Immature natural killer cell (primary cell): ENCODE measurements around the gene GART. TPM values are rescaled to one million over a fixed set of nuclear protein-coding genes. Genes with fewer than 3 reads are reported as not detected.
"Not testable (repeated sequence)": the region's sequence is repeated elsewhere in the genome, so short reads cannot be mapped to it uniquely, and the experiment has no call there.

Experiments
- DNase-seq, 3 donors: peaks; one replicate each; pipeline ENCODE4 v3.0.0; 2022; ENCODE audit warnings: mixed read lengths in 1 of 3
- H3K27ac Mint-ChIP-seq, 6 donors: one replicate each; pipeline ENCODE4 v1.8.0; 2020; ENCODE audit warnings: mixed read lengths in 6 of 6, mild to moderate bottlenecking in 5 of 6, inconsistent platforms in 4 of 6, moderate library complexity in 3 of 6
- H3K27me3 Mint-ChIP-seq, 3 donors: one replicate each; pipeline ENCODE4 v1.8.0; 2020 to 2021; ENCODE audit warnings: low read depth in 3 of 3, mild to moderate bottlenecking in 3 of 3, mixed read lengths in 3 of 3, moderate library complexity in 3 of 3, inconsistent platforms in 1 of 3
- H3K36me3 Mint-ChIP-seq, 3 donors: one replicate each; pipeline ENCODE4 v1.8.0; 2020; ENCODE audit warnings: mixed read lengths in 3 of 3, inconsistent platforms in 2 of 3, mild to moderate bottlenecking in 2 of 3
- H3K4me1 Mint-ChIP-seq, 2 donors: one replicate each; pipeline ENCODE4 v1.8.0; 2020; ENCODE audit warnings: inconsistent platforms in 2 of 2, mild to moderate bottlenecking in 2 of 2, mixed read lengths in 2 of 2, moderate library complexity in 1 of 2
- H3K4me3 Mint-ChIP-seq, 5 donors: one replicate each; pipeline ENCODE4 v1.8.0; 2020; ENCODE audit warnings: mild to moderate bottlenecking in 5 of 5, mixed read lengths in 5 of 5, inconsistent platforms in 3 of 5, moderate library complexity in 3 of 5
- H3K9me3 Mint-ChIP-seq, 6 donors: one replicate each; pipeline ENCODE4 v1.8.0; 2020; ENCODE audit warnings: mild to moderate bottlenecking in 6 of 6, mixed read lengths in 6 of 6, inconsistent platforms in 4 of 6, moderate library complexity in 3 of 6
- polyA plus RNA-seq, 3 donors: library from polyadenylated mRNA; unstranded; fragments of 300-500 nt; fragmentation: Illumina TruSeq; gene quantifications; one replicate each; pipeline ENCODE4 v1.2.3, GENCODE V29; 2021

The GART gene
- polyA plus RNA-seq, 3 donors from 2014 or later = 26.4 to 43.8 (median 36.3) TPM

DNA sequence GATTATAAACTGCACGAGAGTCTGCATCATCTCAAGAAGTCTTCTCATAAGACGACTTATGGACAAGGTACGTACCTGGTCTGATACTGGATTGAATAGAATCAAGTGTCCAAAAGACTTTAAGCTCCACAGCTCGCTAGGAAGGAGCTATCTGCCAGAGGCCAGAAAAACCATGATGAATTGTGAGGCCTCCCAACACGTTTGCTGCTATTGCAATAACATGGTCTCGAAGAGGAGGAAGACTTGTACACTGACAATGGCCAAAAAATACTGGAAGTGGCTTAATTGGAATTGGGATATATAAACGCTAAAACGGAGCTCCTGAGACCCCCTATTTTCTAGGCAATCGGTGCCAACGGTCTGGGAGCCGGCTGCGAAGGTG, 50.9 kb downstream of the GART start:
- Mint-ChIP-seq H3K36me3 (no peaks in the 10 kb centered on the region), H3K9me3 (no peaks in the 10 kb centered on the region), H3K4me1 (peaks cover 10 to 15% of the 10 kb centered on the region in 2 donors), H3K27ac (peak overlapping the region in 5 of 6 donors; percentile 59 to 94 (median 82)), H3K27me3 (peaks cover 0 to 4% (median 3%) of the 10 kb centered on the region in 3 donors), H3K4me3 (peak overlapping the region; percentile 87 to 95 (median 91))
- DNase-seq = no peak

DNA sequence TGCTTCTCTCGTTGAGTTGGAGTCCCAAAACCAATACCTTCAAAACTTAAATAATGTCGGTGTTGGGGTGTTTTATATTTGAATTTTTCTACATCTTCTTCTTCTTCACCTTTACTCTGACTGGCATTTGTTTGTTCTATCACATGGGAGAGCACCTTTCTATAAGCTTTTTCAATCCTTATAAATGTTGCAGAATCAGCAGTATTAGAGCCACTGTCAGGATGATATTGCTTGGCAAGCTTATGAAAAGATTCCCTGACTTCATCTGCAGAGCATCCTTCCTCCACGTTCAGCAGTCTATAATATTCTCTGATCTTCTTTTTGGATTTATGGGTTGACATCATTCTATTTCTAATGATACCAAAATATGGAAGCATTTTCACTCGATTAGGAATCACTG, 53.0 kb downstream of the GART start:
- H3K27me3 Mint-ChIP-seq = peaks cover 0 to 6% (median 3%) of the 10 kb centered on the region in 3 donors
- H3K36me3 Mint-ChIP-seq = no peaks in the 10 kb centered on the region
- no peak for DNase-seq
- no peak overlapping the region for H3K4me3 Mint-ChIP-seq
- H3K9me3 Mint-ChIP-seq = no peaks in the 10 kb centered on the region
- no peak overlapping the region for H3K27ac Mint-ChIP-seq
- peaks cover 10 to 15% of the 10 kb centered on the region in 2 donors for H3K4me1 Mint-ChIP-seq

DNA sequence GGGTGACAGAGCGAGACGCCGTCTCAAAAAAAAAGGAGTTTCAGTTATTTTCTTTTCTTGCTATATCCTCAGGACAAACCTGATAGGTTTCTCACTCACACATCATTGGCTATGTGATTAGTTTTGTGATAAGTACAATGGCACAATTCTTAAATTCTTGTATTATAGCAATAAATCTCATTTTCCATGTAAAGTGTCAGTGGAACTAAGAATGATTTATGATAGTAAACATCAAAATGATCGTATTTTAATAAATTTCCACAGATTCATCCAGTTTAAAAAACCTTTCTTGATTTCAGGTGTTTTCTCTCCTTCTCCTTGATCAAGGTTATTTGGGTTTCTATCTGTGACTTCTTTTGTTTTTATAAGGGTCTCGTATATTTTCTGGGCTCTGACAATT, 53.9 kb downstream of the GART start:
- peaks cover 0 to 6% (median 3%) of the 10 kb centered on the region in 3 donors for H3K27me3 Mint-ChIP-seq

GRCh38 chr21:33481314-33481943, 60.5 kb downstream of the GART start:
- Mint-ChIP-seq H3K27me3 (peaks cover 0 to 11% (median 0%) of the 10 kb centered on the region in 3 donors), H3K9me3 (no peaks in the 10 kb centered on the region), H3K27ac (no peak overlapping the region)

More for the DNA sequence above, 53.9 kb downstream of the GART start:
- Mint-ChIP-seq H3K4me3 (no peak overlapping the region), H3K9me3 (no peaks in the 10 kb centered on the region), H3K27ac (no peak overlapping the region), H3K4me1 (peaks cover 10 to 15% of the 10 kb centered on the region in 2 donors), H3K36me3 (no peaks in the 10 kb centered on the region)
- DNase-seq = no peak

DNA sequence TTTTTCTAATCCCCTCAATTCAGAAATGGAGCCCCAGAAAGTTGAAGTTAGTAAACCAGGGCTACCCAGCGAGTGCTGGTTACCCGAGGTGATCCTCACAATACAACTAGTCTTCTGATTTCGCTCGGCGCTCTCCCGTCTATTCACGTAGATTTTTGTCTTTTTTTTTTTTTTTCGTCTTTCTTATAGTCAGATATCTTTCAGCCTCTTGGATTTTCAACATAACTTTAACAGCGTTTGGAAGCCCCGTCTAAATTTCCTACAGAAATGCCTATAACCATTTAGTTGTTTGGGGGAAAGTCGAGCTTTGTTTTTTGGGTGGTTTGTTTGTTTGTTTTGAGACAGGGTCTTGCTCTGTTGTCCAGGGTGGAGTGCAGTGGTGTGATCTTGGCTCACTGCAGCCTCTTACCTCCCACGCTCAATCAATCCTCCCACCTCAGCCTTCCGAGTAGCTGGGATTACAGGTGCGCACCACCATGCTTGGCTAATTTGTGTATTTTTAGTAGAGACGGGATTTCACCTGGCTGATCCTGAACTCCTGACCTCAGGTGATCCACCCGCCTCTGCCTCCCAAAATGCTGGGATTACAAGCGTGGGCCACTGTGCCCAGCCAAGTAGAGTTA, 61.3 kb downstream of the GART start:
- no peak for DNase-seq
- Mint-ChIP-seq H3K4me3 (peak overlapping the region; percentile 92 to 94 (median 94)), H3K36me3 (no peaks in the 10 kb centered on the region), H3K4me1 (peaks cover 21% of the 10 kb centered on the region in 2 donors), H3K27me3 (peaks cover 0 to 11% (median 0%) of the 10 kb centered on the region in 3 donors), H3K27ac (peak overlapping the region; percentile 84 to 97 (median 92)), H3K9me3 (no peaks in the 10 kb centered on the region)

More at GRCh38 chr21:33481314-33481943, 60.5 kb downstream of the GART start:
- no peaks in the 10 kb centered on the region for H3K36me3 Mint-ChIP-seq
- H3K4me1 Mint-ChIP-seq = peaks cover 21% of the 10 kb centered on the region in 2 donors
- no peak for DNase-seq
- peak overlapping the region in 4 of 5 donors; percentile 92 to 94 (median 94) for H3K4me3 Mint-ChIP-seq

GRCh38 chr21:33479679-33480480, 62.0 kb downstream of the GART start, which contains the start of gene TMEM50B:
Gene TMEM50B, minus strand, starts transcription at chr21:33479974. Its CDS starts 11,089 bp downstream, at chr21:33468885.
- H3K27me3 Mint-ChIP-seq = peaks cover 0 to 11% (median 0%) of the 10 kb centered on the region in 3 donors
- H3K27ac Mint-ChIP-seq = peak within 1 kb of the TSS; percentile 84 to 97 (median 92)
- peak within 1 kb of the TSS; percentile 92 to 96 (median 94) for H3K4me3 Mint-ChIP-seq
- H3K4me1 Mint-ChIP-seq = peaks cover 21% of the 10 kb centered on the region in 2 donors
- peak; percentile 92 to 94 (median 93) for DNase-seq
- H3K9me3 Mint-ChIP-seq = no peaks in the 10 kb centered on the region
- H3K36me3 Mint-ChIP-seq = no peaks in the 10 kb centered on the region

- peak overlapping the region; percentile 92 to 96 (median 93) for H3K4me3 Mint-ChIP-seq
- no peaks in the 10 kb centered on the region for H3K36me3 Mint-ChIP-seq
- DNase-seq = peak in 1 of 3 donors; percentile 30
- peaks cover 0 to 9% (median 0%) of the 10 kb centered on the region in 3 donors for H3K27me3 Mint-ChIP-seq
- no peaks in the 10 kb centered on the region for H3K9me3 Mint-ChIP-seq
- peak overlapping the region; percentile 72 to 90 (median 84) for H3K27ac Mint-ChIP-seq
- peaks cover 21% of the 10 kb centered on the region in 2 donors for H3K4me1 Mint-ChIP-seq
Measured at GRCh38 chr21:33478935-33479678, 62.8 kb downstream of the GART start.

GRCh38 chr21:33478182-33478581, 63.7 kb downstream of the GART start:
- H3K4me3 Mint-ChIP-seq = peak overlapping the region; percentile 91 to 96 (median 93)
- peak overlapping the region; percentile 72 to 90 (median 84) for H3K27ac Mint-ChIP-seq
- no peaks in the 10 kb centered on the region for H3K9me3 Mint-ChIP-seq
- peaks cover 0 to 4% (median 0%) of the 10 kb centered on the region in 3 donors for H3K36me3 Mint-ChIP-seq
- H3K27me3 Mint-ChIP-seq = peaks cover 0 to 9% (median 0%) of the 10 kb centered on the region in 3 donors
- peaks cover 21 to 26% of the 10 kb centered on the region in 2 donors for H3K4me1 Mint-ChIP-seq
- DNase-seq = no peak

DNA sequence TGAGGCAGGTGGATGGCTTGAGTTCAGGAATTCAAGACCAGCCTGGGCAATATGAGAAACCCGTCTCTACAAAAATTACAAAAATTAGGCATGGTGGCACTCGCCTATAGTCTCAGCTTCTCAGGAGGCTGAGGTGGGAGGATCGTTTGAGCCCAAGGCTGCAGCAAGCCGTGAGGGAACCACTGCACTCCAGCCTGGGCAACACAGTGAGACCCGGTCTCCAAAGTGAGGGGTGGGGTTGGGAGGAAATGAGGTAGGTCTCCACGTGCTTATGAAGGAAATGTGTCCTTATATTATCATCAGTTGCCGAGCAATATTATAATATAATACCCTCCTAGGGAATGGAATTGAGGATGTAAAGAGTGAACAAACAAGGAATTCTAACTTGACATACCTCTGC, 64.9 kb downstream of the GART start:
- Mint-ChIP-seq H3K36me3 (peaks cover 0 to 4% (median 0%) of the 10 kb centered on the region in 3 donors), H3K27ac (no peak overlapping the region), H3K9me3 (no peaks in the 10 kb centered on the region), H3K4me3 (peak overlapping the region in 3 of 5 donors; percentile 47 to 67 (median 65)), H3K4me1 (peaks cover 21 to 26% of the 10 kb centered on the region in 2 donors), H3K27me3 (peaks cover 0 to 9% (median 0%) of the 10 kb centered on the region in 3 donors)
- DNase-seq = no peak

- peaks cover 0 to 4% (median 0%) of the 10 kb centered on the region in 3 donors for H3K36me3 Mint-ChIP-seq
- H3K4me3 Mint-ChIP-seq = no peak overlapping the region
- no peak overlapping the region for H3K27ac Mint-ChIP-seq
- no peak for DNase-seq
- H3K9me3 Mint-ChIP-seq = no peaks in the 10 kb centered on the region
- no peaks in the 10 kb centered on the region for H3K27me3 Mint-ChIP-seq
- peaks cover 8 to 10% of the 10 kb centered on the region in 2 donors for H3K4me1 Mint-ChIP-seq
Measured at GRCh38 chr21:33473344-33473743, 68.6 kb downstream of the GART start.

DNA sequence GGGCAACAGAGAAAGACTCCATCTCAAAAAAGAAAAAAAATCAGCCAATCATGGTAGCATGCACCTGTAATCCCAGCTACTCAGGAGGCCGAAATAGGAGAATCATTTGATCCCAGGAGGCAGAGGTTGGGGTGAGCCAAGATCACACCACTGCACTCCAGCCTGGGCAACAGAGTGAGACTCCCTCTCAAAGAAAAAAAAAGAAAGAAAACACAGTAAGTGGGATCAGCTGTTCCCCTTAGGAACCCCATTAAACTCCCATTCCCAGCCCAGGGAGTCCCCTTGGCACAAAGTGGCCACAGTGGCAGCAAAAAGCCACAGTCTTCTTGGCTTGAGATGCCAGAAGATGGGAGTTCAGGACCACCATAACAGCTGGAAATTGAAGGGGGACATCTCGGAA, 71.2 kb downstream of the GART start:
- Mint-ChIP-seq H3K27me3 (no peaks in the 10 kb centered on the region), H3K4me1 (peaks cover 4 to 5% of the 10 kb centered on the region in 2 donors), H3K36me3 (peaks cover 0 to 4% (median 3%) of the 10 kb centered on the region in 3 donors), H3K4me3 (no peak overlapping the region), H3K27ac (no peak overlapping the region), H3K9me3 (no peaks in the 10 kb centered on the region)
- no peak for DNase-seq

- H3K27me3 Mint-ChIP-seq, H3K4me3 Mint-ChIP-seq, DNase-seq, H3K9me3 Mint-ChIP-seq, H3K36me3 Mint-ChIP-seq, H3K27ac Mint-ChIP-seq, H3K4me1 Mint-ChIP-seq: not testable (repeated sequence)
Measured at GRCh38 chr21:33469183-33469582, 72.7 kb downstream of the GART start.
